ENCODE measurements around the gene TMEM132A. TPM values are rescaled to one million over a fixed set of nuclear protein-coding genes. Genes with fewer than 3 reads are reported as not detected.

The TMEM132A gene
- total RNA-seq, 1 donor from 2014 or later: 6.1 TPM

DNA sequence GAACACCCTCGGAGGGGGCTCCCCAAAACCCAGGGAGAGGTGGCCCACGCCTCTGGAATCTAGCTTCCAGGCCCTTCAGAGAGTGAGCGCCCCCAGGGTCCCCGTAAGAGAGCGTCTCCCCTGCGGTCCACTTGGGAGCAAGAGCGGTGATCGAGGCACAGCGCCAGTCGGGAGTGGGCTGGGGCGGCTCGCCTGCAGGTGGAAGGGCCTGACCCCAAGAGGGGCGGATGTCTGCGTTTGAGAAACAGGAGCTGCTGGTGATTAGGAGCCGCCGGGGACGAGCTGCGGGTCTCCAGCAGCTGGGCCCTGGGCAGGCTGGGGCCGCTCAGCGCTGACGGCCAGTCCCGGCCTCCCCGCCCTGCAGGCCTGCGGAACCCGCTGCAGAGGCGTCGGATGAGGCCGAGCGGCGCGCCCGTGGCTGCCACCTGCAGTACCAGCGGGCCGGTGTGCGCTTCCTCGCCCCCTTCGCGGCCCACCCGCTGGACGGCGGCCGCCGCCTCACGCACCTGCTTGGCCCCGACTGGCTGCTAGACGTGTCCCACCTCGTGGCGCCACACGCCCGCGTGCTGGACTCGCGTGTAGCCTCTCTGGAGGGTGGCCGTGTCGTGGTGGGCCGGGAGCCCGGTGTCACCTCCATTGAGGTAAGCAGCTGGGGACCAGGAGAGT is 10.0 kb downstream of the TMEM132A start:
- no peaks in the 10 kb centered on the region for H3K9me3 ChIP-seq
- H3K27ac ChIP-seq: no peak overlapping the region
- intact Hi-C loops (cut with DNase I): no loop called here
- no peak for DNase-seq (ENCODE audit: extremely low spot score in 2 of 2)
- H3K4me1 ChIP-seq: no peaks in the 10 kb centered on the region
- no peaks in the 10 kb centered on the region for H3K27me3 ChIP-seq
- no peak overlapping the region for H3K4me3 ChIP-seq
- H3K36me3 ChIP-seq: no peaks in the 10 kb centered on the region
- TF ChIP-seq POLR2AphosphoS5 (IDR thresholded peaks at IDR 0.05; ENCODE audit: insufficient read depth in 1 of 2, low read depth in 1 of 2) (no peak), POLR2A (IDR thresholded peaks at IDR 0.05) (no peak)
- TF ChIP-seq, protein P1, sequence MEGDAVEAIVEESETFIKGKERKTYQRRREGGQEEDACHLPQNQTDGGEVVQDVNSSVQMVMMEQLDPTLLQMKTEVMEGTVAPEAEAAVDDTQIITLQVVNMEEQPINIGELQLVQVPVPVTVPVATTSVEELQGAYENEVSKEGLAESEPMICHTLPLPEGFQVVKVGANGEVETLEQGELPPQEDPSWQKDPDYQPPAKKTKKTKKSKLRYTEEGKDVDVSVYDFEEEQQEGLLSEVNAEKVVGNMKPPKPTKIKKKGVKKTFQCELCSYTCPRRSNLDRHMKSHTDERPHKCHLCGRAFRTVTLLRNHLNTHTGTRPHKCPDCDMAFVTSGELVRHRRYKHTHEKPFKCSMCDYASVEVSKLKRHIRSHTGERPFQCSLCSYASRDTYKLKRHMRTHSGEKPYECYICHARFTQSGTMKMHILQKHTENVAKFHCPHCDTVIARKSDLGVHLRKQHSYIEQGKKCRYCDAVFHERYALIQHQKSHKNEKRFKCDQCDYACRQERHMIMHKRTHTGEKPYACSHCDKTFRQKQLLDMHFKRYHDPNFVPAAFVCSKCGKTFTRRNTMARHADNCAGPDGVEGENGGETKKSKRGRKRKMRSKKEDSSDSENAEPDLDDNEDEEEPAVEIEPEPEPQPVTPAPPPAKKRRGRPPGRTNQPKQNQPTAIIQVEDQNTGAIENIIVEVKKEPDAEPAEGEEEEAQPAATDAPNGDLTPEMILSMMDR (IDR thresholded peaks at IDR 0.05): no peak

DNA sequence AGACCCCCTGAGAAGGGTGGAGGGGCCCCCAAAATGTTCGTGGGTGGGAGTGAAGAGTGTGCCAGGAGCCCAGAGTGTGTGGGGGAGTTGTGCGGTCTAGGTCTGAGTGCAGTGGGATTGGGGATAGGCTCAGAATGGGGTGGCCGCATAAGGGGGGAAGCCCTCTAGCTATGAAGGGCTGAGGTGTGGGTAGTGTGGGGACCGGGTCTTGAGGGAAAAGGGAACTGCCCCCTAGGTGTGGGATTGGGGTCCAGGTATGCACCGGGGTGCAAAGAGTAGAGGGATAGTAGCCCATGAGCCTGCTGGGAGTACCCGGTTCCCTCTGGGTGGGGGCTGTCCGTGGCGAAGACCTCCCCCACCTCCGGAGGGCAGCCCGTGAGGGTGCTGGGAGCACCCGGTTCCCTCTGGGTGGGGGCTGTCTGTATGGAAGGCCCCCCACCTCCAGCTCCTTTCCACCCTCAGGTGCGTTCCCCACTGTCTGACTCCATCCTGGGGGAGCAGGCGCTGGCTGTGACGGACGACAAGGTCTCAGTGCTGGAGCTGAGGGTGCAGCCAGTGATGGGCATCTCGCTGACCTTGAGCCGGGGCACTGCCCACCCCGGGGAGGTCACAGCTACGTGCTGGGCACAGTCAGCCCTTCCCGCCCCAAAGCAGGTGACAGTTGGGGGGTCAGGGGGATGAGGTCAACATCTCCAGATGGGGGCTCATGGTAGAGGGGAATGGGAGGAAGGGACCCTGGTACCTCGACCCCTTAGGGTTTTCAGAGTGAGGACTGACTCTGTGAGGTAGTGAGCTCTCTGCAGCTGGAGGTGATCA is 10.7 kb downstream of the TMEM132A start:
- Histone ChIP-seq H3K4me1 (no peaks in the 10 kb centered on the region), H3K36me3 (no peaks in the 10 kb centered on the region), H3K27ac (no peak overlapping the region), H3K4me3 (no peak overlapping the region), H3K9me3 (no peaks in the 10 kb centered on the region), H3K27me3 (no peaks in the 10 kb centered on the region)
- TF ChIP-seq POLR2A (IDR thresholded peaks at IDR 0.05) (no peak), POLR2AphosphoS5 (IDR thresholded peaks at IDR 0.05; ENCODE audit: insufficient read depth in 1 of 2, low read depth in 1 of 2) (no peak)
- TF ChIP-seq, protein P1 (IDR thresholded peaks at IDR 0.05): no peak
- DNase-seq (ENCODE audit: extremely low spot score in 2 of 2): no peak
- intact Hi-C loops (cut with DNase I): no loop called here

DNA sequence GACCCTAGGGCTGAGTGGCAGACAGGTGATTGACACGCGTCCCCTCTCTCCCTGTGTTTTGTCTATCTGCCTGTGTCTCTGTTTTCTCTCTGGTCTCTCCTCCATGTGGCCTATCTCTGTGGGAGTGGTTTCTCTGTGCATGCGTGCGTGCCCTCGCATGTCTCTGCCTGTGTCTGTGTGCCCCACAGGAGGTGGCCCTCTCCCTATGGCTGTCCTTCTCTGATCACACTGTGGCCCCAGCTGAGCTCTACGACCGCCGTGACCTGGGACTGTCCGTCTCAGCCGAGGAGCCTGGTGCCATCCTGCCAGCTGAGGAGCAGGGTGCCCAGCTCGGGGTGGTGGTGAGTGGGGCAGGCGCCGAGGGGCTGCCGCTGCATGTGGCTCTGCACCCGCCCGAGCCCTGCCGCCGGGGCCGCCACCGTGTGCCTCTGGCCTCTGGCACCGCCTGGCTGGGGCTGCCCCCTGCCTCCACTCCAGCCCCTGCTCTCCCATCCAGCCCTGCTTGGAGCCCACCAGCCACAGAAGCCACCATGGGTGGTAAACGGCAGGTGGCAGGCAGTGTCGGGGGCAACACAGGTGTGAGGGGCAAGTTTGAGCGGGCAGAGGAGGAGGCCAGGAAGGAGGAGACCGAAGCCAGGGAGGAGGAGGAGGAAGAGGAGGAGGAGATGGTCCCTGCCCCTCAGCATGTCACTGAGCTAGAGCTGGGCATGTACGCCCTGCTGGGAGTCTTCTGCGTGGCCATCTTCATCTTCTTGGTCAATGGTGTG is 11.6 kb downstream of the TMEM132A start:
- Histone ChIP-seq H3K27ac (no peak overlapping the region), H3K36me3 (peaks cover 0 to 6% of the 10 kb centered on the region in 2 donors), H3K4me3 (no peak overlapping the region), H3K9me3 (no peaks in the 10 kb centered on the region), H3K4me1 (no peaks in the 10 kb centered on the region), H3K27me3 (no peaks in the 10 kb centered on the region)
- DNase-seq (ENCODE audit: extremely low spot score in 2 of 2): no peak
- intact Hi-C loops (cut with DNase I): no loop called here
- TF ChIP-seq POLR2AphosphoS5 (IDR thresholded peaks at IDR 0.05; ENCODE audit: insufficient read depth in 1 of 2, low read depth in 1 of 2): no peak
- TF ChIP-seq POLR2A (IDR thresholded peaks at IDR 0.05): no peak
- TF ChIP-seq, protein P1 (IDR thresholded peaks at IDR 0.05): no peak

DNA sequence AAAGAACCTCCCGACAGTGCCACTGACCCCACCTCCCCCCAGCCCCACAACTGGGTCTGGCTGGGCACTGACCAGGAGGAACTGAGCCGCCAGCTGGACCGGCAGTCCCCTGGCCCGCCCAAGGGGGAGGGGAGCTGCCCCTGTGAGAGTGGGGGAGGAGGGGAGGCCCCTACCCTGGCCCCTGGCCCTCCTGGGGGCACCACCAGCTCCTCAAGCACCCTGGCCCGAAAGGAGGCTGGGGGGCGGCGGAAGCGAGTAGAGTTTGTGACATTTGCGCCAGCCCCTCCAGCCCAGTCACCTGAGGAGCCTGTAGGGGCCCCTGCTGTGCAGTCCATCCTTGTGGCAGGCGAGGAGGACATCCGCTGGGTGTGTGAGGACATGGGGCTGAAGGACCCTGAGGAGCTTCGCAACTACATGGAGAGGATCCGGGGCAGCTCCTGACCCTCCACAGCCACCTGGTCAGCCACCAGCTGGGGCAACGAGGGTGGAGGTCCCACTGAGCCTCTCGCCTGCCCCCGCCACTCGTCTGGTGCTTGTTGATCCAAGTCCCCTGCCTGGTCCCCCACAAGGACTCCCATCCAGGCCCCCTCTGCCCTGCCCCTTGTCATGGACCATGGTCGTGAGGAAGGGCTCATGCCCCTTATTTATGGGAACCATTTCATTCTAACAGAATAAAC is 12.3 kb downstream of the TMEM132A start:
- no peak for DNase-seq (ENCODE audit: extremely low spot score in 2 of 2)
- H3K4me1 ChIP-seq: peaks cover 3% of the 10 kb centered on the region
- H3K9me3 ChIP-seq: no peaks in the 10 kb centered on the region

More for the DNA sequence above, 12.3 kb downstream of the TMEM132A start:
- Histone ChIP-seq H3K4me3 (no peak overlapping the region), H3K27ac (no peak overlapping the region), H3K27me3 (no peaks in the 10 kb centered on the region), H3K36me3 (peaks cover 0 to 14% of the 10 kb centered on the region in 2 donors)
- TF ChIP-seq, protein P1 (IDR thresholded peaks at IDR 0.05): no peak
- TF ChIP-seq POLR2A (IDR thresholded peaks at IDR 0.05): no peak
- TF ChIP-seq POLR2AphosphoS5 (IDR thresholded peaks at IDR 0.05; ENCODE audit: insufficient read depth in 1 of 2, low read depth in 1 of 2): no peak
- intact Hi-C loops (cut with DNase I): no loop called here

Measured in vagina (tissue), 2 donors.